HG03135 (cell line): Measurements from ENCODE around the gene CACNA1D.

Experiments used
- ATAC-seq: cut with Tn5 transposase; IDR thresholded peaks from one replicate; pipeline ENCODE4 v1.9.1; 2021; ENCODE audit warnings: mild to moderate bottlenecking, moderate library complexity; ENCODE audit not compliant: unreplicated experiment

The CACNA1D gene

GRCh38 chr3:53836084-53836872 is 341.9 kb downstream of the CACNA1D start:
- no peak for ATAC-seq

GRCh38 chr3:53837331-53837730 is 342.9 kb downstream of the CACNA1D start:
- ATAC-seq = no peak

- no peak for ATAC-seq
Observed at GRCh38 chr3:53841296-53841695, 346.9 kb downstream of the CACNA1D start.

- ATAC-seq = no peak
Observed at GRCh38 chr3:53842436-53843194, 348.2 kb downstream of the CACNA1D start.

- peak; percentile 41 for ATAC-seq
Observed at GRCh38 chr3:53843195-53844177, 349.1 kb downstream of the CACNA1D start.

DNA sequence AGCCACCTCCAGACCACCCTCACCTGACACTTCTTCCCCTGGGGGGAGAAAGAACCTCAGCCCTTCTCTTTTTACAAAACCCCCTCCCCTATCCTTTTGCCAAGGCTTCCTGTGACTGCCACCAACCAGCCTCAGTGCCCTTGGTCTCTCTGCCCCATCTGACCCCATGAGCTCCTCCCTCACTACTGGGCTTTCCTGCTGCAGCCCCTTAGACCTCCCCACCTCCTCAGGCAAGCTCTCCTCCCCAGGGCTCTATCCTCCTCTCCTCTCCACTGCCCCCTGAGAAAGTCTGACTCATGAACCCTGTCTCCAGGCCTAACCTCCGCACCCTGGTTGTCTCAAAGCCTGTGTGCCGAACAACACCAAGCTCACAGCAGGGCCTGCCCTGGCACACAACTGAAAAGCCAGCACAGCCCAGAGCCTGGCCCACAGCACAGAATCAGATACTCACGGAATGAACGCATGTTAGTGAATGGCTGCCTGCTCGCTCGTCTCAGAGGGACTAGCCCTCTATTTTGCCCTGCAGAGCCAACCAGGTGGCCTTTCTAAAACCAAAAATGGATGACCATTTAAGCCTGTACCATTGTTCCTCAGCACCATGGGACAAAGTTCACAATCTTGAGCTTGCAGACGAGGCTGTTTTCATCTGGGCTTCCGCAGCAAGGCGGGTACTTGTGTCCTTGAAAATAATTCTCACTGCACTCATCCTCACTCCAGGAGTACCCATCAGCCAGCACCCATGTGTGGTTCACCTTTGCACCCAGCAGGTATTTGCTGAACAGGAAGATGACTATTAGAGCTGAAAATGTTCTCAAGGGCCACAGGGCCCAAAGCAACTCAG is 350.1 kb downstream of the CACNA1D start:
- ATAC-seq = peak; percentile 8

DNA sequence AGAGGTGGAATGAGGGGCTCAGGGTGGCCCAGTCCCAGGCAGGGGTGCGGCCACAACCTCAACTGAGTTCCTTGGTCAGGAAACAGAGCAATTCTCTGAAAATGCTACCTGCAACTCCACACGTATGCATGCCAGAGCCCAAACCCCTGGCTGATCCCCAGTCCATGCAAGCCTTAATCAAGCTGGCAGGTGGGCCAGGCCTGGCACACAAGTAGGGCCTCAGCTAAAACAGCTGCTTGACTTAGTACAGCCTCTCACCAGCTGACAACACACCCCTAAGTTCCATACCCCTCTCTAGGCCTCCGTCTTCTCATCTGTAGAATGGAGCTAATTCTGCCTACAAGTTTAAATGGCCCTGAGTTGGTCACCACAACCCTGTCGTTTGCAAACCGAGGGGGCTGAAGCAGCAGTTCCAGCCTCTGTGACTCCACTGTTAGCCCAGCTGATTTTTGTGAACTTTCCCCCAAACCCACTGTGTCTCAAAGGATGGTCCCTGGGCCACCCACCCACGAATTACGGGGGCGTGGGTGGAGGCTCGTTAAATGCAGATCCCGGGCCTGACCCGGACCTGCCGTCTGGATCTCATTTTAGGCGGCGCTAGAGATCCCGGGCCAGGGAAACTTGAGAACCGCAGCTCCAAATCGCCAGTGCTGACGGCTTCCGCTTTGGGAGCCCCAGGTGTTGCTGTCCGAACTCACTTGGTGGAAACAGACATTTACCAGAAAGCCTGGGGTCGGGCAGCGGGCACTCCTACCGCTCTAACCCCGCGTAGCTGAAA is 350.9 kb downstream of the CACNA1D start:
- ATAC-seq = peak; percentile 20

GRCh38 chr3:53845881-53846133 is 351.4 kb downstream of the CACNA1D start:
- peak; percentile 8 for ATAC-seq

- peak; percentile 43 for ATAC-seq
Observed at GRCh38 chr3:53846134-53846850, 351.9 kb downstream of the CACNA1D start, which contains the start of the genes CHDH and IL17RB. Gene CHDH (minus strand): TSS chr3:53846419. CDS start chr3:53824008, 22,411 bp downstream. Gene IL17RB (plus strand): TSS chr3:53846568. CDS start chr3:53846589, 21 bp downstream.

DNA sequence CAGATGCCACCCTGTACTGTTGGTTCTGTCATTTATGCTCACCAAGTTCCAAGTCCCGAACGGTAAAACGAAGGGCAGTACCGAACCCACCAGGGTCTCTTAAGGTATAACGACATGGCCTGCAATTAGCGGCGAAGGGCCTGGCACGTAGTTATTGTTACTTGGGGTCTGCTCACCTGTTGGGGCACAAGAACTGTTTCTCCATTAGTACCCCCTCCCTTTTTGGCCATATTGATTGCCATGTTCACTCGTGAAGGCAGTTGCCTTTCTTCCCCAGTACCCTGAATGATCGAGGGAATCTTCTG is 352.4 kb downstream of the CACNA1D start:
- ATAC-seq = no peak

- no peak for ATAC-seq
Observed at GRCh38 chr3:53849916-53850315, 355.5 kb downstream of the CACNA1D start.

DNA sequence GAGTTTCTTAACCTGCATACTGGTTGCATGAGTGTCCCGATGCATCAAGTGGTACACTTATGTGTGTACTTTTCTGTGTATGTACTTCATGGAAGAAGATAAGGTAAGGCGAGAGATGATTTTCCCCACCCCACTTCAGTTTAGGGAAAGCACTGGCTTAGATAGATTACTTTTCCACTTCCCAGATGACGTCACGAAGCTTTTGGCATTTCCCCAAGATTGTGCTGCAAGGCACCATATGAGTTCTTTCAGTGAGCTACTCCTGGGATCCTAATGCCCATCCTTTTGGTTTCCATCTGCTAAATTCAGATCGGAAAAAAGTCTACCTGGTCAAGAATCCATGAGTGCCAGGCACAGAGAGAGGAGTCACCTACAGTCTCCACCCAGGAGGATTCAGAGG is 356.5 kb downstream of the CACNA1D start:
- ATAC-seq = no peak

GRCh38 chr3:53856964-53857363 is 362.6 kb downstream of the CACNA1D start:
- no peak for ATAC-seq

DNA sequence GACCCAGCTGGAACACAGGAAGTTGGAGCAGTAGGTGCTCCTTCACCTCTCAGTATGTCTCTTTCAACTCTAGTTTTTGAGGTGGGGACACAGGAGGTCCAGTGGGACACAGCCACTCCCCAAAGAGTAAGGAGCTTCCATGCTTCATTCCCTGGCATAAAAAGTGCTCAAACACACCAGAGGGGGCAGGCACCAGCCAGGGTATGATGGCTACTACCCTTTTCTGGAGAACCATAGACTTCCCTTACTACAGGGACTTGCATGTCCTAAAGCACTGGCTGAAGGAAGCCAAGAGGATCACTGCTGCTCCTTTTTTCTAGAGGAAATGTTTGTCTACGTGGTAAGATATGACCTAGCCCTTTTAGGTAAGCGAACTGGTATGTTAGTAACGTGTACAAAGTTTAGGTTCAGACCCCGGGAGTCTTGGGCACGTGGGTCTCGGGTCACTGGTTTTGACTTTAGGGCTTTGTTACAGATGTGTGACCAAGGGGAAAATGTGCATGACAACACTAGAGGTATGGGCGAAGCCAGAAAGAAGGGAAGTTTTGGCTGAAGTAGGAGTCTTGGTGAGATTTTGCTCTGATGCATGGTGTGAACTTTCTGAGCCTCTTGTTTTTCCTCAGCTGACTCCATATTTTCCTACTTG is 363.8 kb downstream of the CACNA1D start:
- ATAC-seq = no peak

GRCh38 chr3:53859178-53859577 is 364.8 kb downstream of the CACNA1D start:
- no peak for ATAC-seq

- ATAC-seq = no peak
Observed at GRCh38 chr3:53860196-53860595, 365.8 kb downstream of the CACNA1D start.

DNA sequence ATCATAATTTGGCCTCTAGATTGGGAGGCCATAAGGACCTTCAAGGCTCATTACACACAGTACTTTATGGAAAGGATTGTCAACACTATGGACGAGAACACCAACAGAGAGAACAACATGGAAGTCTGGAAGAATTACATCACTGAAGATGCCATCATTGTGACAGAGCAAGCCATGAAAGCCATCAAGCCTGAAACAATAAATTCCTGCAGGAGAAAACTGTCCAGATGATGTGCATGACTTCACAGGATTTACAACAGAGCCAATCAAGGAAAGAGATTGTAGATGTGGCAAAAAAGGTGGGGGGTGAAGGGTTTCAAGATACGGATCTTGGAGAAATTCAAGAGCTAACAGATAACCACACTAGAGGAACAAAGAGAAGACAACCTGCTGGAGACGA is 367.8 kb downstream of the CACNA1D start:
- no peak for ATAC-seq

DNA sequence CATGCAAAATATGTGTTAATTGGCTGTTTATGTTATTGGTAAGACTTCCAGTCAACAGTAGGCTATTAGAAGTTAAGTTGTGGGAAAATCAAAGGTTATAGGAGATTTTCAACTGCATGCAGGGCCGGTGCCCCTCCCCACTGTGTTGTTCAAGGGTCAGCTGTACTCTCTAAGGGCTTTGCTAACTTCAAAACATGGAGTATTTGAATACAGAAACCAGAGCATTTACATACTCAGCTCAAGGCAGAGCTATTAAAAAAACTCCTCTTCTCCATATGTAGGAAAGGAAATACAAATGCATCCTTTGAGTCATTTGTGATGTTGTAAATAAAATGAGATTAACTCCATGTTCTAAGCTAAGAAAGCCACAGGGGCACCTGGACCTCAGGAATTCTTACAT is 368.7 kb downstream of the CACNA1D start:
- ATAC-seq = no peak
